Esophagus muscularis mucosa (tissue), 3 donors: ENCODE measurements around the gene SLCO2A1.

Source experiments
- POLR2A ChIP-seq: fragments of 450-650 bp; IDR thresholded peaks from one replicate; pipeline ENCODE4 v1.6.1; 2017; ENCODE audit warnings: antibody characterized with exemption, moderate library complexity, mild to moderate bottlenecking, low read depth
- TF ChIP-seq, protein P1 (sequence below), 3 experiments: fragments of 200-600 bp in 2 of 3; fragments of 450-650 bp in 1 of 3; sonication (generic) in 2 of 3; IDR thresholded peaks; one replicate each; pipeline ENCODE4 v1.5.1; 2017 to 2019; ENCODE audit warnings: antibody characterized with exemption in 3 of 3, mild to moderate bottlenecking in 2 of 3, moderate library complexity in 1 of 3

DNA sequence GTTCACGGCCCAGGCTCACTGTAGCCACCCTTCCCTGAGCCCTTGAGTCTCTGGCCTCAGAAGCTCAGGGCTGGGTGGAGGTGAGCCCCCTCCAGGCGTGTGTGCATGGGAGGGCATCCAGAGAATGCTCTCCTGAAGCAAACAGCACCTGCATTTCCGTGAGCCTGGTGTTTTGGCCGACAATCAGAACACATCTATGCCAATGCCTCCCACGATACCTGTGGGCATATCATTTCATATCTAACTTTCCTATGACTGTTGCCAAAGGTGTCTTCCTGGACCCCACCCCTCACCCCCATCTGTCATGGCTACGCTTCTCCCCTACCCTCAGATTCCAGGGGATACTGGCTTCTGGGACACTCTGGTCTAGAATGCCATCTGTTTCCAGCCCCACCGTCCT, 80.7 kb downstream of the SLCO2A1 start:
- TF ChIP-seq, protein P1, sequence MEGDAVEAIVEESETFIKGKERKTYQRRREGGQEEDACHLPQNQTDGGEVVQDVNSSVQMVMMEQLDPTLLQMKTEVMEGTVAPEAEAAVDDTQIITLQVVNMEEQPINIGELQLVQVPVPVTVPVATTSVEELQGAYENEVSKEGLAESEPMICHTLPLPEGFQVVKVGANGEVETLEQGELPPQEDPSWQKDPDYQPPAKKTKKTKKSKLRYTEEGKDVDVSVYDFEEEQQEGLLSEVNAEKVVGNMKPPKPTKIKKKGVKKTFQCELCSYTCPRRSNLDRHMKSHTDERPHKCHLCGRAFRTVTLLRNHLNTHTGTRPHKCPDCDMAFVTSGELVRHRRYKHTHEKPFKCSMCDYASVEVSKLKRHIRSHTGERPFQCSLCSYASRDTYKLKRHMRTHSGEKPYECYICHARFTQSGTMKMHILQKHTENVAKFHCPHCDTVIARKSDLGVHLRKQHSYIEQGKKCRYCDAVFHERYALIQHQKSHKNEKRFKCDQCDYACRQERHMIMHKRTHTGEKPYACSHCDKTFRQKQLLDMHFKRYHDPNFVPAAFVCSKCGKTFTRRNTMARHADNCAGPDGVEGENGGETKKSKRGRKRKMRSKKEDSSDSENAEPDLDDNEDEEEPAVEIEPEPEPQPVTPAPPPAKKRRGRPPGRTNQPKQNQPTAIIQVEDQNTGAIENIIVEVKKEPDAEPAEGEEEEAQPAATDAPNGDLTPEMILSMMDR (IDR thresholded peaks at IDR 0.05) = no peak
- no peak for TF ChIP-seq POLR2A
